NOMO-1 (cell line): ENCODE results near the gene B3GNT8.
A peak's percentile ranks its signal among the peaks of the same experiment; 100 is the strongest.

Source experiments
- DNase-seq, 2 experiments: peaks; one replicate each; lab custom pipeline; 2025; ENCODE audit not compliant: unreplicated experiment in 2 of 2; lab: John Stamatoyannopoulos, UW

Gene B3GNT8

DNA sequence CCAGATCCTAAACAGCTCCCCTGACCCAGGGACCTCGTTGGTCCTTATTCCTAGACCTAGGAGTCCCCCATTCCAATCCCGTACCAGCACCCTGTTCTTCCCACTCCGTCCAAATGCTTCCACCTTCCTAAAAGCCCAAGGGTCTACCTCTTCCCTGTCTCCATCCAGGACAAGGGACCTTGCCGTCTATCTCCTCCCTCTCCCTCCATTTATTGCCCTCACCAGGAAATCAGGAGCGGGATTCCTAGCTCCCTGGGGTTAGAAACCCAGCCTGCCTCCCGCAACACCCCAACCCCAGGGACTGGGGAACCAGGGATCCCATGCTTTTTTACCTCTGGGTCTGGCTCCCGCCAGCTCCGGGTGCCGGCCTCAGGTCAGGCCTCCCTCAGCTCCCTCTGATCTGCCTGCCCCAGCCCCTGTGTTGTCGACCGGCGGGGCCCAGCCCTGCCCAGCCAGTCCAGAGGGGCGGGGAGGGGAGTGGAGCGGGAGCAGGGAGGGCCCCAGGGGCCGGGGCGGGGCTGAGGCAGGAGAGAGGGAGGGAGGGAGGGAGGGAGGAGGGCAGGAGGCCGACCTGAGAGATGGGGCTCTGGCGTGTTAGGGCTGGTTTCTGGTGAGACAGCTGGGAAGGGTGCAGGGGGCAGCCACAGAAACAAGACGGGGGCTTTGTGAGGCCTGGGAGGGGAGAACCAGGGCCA is at the start of gene B3GNT8:
Gene B3GNT8, minus strand, starts transcription at position 423 of the 695 bp plus-strand sequence. CDS start 596 bp downstream, outside the sequence.
- peak; percentile 83 to 92 for DNase-seq

DNA sequence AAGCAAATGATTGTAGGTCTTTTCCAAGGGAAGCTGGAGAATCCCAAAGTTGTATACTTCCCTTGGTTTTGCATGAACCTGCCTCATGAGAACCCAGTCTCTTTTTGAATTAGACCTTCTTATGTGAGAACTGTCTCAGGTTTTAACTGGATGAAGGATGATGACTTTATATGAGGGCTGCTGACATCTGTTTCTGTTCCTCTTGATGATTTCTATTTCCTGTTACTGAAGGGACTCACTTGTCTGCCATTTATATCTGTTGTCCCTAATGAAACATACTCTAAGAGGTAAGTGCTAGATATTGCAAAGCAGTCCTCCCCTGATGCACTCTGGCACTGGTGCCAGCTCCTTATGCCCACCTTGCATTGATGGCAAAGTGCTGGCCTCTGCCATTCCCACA is 49.4 kb upstream of the B3GNT8 start:
- peak in 1 of 2 experiments; percentile 18 for DNase-seq

DNA sequence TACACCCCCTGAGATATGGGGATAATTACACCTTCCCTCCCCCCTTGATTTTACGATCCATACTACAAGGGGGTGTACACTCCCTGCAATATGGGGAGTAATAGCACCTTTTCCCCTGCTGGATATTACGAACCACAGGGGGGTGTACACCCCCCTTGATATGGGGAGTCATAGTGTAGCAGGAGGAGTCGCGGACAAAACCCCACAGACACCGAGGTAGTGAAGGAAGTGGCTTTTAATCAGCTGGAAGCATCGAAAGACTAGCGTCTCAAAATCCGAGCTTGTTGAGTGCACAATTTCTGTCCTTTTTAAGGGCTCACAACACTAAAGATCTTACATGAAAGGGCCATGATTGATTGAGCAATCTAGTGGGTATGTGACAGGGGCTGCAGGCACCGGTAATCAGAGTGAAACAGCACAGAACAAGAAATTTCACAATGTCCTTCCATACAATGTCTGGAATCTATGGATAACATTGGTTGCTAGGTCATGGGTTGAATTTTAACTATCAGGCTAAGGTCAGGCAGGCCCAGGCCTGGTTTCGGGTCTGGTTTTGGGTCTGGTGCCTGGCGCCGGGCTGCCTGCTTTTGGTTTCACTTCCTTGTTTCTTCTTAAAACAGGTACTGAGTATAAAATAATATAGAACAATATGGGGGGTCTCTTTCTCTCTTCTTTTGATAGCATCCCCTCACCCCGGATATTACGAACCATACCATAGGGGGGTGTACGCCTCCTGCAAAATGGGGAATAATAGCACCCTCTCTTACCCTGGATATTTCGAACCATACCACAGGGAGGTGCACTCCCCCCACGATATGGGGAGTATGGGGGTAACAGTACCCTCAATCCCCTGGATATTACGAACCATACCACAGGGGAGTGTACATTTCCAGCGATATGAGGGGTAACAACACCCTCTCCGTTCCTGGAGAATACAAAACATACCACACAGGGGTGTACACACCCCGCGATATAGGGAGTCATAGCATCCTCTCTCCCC is 36.4 kb upstream of the B3GNT8 start:
- DNase-seq: peak; percentile 51 to 72

DNA sequence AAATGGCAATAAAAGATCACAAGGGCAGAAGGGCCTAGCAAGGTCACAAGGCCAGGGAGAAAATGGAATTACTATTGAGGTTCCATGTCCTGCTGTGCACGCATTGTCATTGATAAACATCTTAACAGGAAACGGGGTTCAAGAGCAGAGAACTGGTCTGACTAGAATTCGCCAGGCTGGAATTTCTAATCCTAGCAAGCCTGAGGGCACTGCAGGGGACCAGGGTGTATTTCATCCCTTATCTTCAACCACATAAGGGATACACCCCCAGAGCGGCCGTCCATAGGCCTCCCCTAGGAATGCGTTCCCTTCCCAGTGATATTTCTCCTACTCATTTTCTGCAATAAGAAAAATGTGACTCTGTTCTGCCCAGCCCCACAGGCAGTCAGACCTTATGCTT is 35.3 kb upstream of the B3GNT8 start:
- no peak for DNase-seq

GRCh38 chr19:41457241-41457640 is 30.1 kb upstream of the B3GNT8 start:
- no peak for DNase-seq

DNA sequence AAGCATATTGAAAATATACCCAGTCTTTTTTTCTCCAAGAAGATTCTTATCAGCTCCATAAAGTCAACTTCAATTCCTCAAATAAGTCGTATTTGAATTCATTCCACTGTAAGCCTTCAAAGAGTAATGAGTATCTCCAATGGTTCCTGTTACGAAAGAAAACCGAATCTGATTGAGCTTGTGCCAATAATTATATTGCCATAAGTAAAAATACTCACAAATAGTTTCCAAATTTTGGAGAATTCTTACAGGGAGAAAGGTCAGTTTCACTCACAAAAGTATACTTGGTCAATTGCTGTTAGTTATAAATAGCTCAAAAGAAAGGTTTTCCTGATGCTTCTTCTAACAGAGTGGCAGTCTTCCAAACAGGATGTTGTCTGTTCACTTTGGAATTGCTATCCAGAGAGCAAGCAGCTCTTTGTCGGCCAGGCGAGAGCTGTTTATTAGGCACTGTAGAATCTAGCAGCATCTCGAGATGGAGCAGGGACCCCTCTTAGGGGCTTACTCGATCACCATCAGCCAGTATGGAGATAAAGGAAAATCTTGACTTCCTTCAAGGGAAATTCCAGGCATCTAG is 29.3 kb upstream of the B3GNT8 start:
- DNase-seq: no peak

GRCh38 chr19:41455936-41456335 is 28.8 kb upstream of the B3GNT8 start:
- no peak for DNase-seq

- no peak for DNase-seq
Observed at GRCh38 chr19:41452584-41453275, 25.6 kb upstream of the B3GNT8 start.

DNA sequence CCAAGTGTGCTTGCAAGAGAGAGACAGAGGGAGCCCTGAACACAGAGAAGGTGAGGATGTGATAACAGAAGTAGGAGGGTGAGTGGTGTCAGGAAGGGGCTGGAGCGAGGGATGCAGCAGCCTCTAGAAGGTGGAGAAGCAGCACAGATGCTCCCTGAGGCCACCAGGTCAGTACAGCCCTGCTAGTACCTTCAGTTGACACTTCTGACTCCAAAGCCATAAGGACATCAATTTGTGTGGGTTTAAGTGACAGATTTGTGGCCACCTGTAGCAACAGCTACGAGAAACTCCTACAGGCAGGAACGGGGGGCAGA is 22.6 kb upstream of the B3GNT8 start:
- DNase-seq: no peak

GRCh38 chr19:41449079-41449864 is 22.1 kb upstream of the B3GNT8 start:
- peak; percentile 62 to 63 for DNase-seq

- DNase-seq: no peak
Observed at GRCh38 chr19:41447732-41448332, 20.7 kb upstream of the B3GNT8 start.

DNA sequence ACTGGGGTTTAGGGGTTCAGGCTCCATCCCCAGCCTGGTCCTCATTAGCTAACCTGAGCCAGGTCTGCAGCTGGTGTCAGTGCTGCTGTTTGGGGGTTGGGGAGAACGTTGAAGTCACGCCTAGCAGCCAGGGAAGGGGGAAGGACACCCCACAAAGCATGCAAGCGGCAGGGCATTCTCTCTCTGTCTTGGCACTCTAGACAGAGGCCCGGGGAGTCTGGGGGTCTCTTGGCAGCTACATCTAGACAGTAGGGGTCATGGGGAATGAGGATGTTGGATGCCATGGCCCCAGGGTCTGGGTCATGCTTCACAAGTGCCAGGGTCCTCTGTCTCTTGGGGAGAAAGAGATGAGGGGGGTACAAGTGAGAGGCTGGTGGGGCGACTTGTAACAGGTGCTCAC is 18.4 kb upstream of the B3GNT8 start:
- DNase-seq: no peak

- DNase-seq: no peak
Observed at GRCh38 chr19:41443813-41444455, 16.8 kb upstream of the B3GNT8 start.

DNA sequence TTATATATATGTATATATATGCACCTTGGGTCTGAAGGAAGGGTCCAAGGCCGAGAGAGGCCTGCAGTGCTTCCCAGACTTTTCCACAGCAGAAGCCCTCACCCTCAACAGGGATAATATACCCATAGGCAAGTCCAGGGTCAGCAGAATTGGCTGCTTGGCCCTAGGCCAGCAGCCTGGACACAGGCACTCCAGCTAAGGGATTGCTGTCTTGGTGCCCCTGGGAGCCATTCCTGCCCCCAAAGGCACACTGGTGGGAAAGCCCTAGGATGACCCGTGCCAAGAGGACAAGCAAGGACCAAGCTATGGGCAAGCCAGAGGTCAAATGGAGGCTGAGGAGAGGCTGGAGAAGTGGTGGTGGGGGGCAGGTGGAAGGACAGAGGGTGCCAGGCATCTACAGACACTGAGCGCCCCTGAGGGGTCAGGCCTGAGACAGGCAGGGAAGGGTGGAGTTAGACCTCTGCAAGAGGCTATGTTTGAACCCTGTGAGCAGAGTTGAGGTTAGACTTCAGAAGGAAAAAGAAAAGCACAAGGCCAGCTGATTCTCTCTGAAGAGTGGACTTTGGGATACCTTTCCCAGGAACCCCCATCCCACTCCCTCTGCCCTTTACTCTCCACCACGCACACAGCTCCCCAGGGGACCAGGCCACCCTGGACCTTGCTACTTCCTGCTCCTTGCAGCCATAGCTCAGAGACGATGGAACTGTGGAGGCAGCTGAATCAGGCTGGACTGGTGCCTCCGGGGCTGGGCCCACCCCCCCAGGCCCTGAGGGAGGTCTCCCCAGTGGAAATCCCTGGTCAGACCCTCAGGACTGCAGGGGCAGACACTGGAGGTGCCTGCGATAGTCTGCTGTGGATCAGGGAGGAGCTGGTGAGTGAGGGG is 15.5 kb upstream of the B3GNT8 start, which contains the start of gene ERICH4:
Gene ERICH4, plus strand, starts transcription at position 684 of the 883 bp plus-strand sequence. Its CDS starts 14 bp downstream, at position 698.
- no peak for DNase-seq

DNA sequence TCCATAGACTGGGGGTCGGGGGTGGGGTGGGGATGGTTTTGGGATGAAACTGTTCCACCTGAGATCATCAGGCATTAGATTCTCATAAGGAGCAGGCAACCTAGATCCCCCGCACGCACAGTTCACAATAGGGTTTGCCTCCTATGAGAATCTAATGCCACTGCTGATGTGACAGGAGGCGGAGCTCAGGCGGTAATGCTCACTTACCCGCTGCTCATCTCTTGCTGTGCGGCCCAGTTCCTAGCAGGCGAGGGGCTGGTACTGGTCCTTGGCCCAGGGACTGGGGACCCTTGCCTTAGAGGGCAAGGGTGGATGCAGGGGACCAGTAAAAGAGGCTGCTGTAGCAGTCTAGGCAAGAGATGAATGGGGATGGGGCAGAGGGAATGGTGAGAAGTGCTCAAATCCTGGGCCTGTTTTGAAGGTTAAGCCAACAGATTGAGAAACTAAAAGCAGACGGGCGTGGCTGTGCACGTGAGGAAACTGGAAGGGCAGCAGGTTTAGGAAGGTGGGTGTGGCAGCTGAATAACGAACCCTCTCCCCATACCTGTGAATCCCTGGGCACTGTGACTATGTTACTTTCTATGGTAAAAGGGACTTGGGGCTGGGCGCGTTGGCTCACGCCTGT is 14.3 kb upstream of the B3GNT8 start:
- no peak for DNase-seq

DNA sequence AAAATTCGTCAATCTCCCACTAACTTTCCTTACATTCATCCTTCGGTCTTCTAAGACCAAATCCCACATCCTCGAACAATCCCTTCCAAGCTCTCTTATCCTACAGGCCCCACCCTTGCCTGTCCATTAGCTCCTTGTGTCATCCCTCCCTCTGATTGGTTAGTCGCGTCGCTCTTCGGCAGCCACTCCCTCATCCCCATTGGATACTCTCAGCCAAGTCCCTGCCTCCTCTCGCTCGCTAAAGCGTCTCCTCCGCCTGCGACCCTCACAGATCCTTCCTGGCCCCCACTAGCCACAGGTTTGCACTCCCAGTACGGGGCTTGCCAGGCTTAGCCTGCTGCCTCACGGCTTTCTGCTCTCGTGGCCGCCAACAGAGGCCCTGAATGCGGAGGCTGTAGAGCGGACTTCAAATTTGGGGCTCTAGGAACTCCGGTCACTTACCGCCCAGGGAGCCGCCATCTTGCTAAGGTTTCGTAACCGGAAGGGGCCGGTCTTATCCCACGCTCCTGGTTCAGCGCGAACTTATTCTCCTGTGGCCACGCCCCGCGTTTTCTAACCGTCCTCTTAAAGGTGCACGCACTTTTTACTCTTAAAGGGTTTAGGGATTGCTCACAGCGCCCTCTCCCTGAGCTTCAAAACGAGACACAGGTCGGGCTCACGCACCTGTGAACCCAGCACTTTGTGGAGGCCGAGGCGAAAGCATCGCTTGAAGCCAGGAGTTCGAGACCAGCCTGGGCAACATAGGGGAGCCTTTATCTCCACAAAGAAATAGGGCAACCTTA is 12.5 kb upstream of the B3GNT8 start, which contains the start of gene DMAC2:
Gene DMAC2, minus strand, starts transcription at position 472 of the 782 bp plus-strand sequence. Its CDS starts 13 bp downstream, at position 459.
- peak; percentile 94 to 98 for DNase-seq
